Thymus (tissue), 11 donors: Measurements from ENCODE around the gene LDLRAP1. TPM values are rescaled to one million over a fixed set of nuclear protein-coding genes. Genes with fewer than 3 reads are reported as not detected.

Experiments
- DNase-seq, 9 donors: peaks; one replicate each; pipeline ENCODE4 v3.0.0-alpha.2; 2013; ENCODE audit warnings: low spot score in 9 of 9, low read depth in 6 of 9, missing footprints in 1 of 9
- H3K27ac ChIP-seq, 2 donors: one replicate each; pipeline ENCODE4 v1.5.1; 2013; ENCODE audit warnings: control low read depth in 1 of 2, low read depth in 1 of 2, low read length in 1 of 2, mild to moderate bottlenecking in 1 of 2, moderate library complexity in 1 of 2
- H3K27me3 ChIP-seq, 2 donors: one replicate each; pipeline ENCODE4 v1.5.1; 2013; ENCODE audit warnings: low read length in 1 of 2; ENCODE audit not compliant: control insufficient read depth in 2 of 2, insufficient read depth in 1 of 2
- H3K36me3 ChIP-seq, 2 donors: one replicate each; pipeline ENCODE4 v1.5.1; 2013; ENCODE audit warnings: low read length in 1 of 2, mild to moderate bottlenecking in 1 of 2, moderate library complexity in 1 of 2; ENCODE audit not compliant: control insufficient read depth in 2 of 2, insufficient read depth in 2 of 2
- H3K4me1 ChIP-seq, 2 donors: one replicate each; pipeline ENCODE4 v1.5.1; 2013; ENCODE audit warnings: low read length in 2 of 2; ENCODE audit not compliant: control insufficient read depth in 2 of 2, insufficient read depth in 2 of 2
- H3K4me3 ChIP-seq, 2 donors: one replicate each; pipeline ENCODE4 v1.5.1; 2013; ENCODE audit warnings: low read length in 2 of 2, control low read depth in 1 of 2, mild to moderate bottlenecking in 1 of 2
- H3K9me3 ChIP-seq, 2 donors: one replicate each; pipeline ENCODE4 v1.5.1; 2013; ENCODE audit warnings: low read length in 1 of 2, mild to moderate bottlenecking in 1 of 2; ENCODE audit not compliant: control insufficient read depth in 2 of 2, insufficient read depth in 1 of 2
- WGBS: extraction: QIAGEN DNeasy Blood & Tissue Kit; methylation state at CpG from one replicate; pipeline ENCODE4 v1.1.7; 2013; 5-methylcytosine and 5-hydroxymethylcytosine counted together
- polyA plus RNA-seq: library from polyadenylated mRNA; stranded (reverse); fragments of 200-250 nt; gene quantifications from one replicate; pipeline ENCODE4 v1.2.3, GENCODE V29; 2013
- total RNA-seq: library from RNA; stranded (reverse); fragments of 120-200 nt; gene quantifications from one replicate; pipeline ENCODE4 v1.2.4, GENCODE V29; 2013
- donor health status: healthy.

The LDLRAP1 gene
- total and polyA plus RNA-seq, 2 donors: 4.3 to 31.6 TPM

- WGBS: 95% methylated on average over 4 of the region's 4 CpGs
- Histone ChIP-seq H3K4me3 (no peak overlapping the region), H3K9me3 (no peaks in the 10 kb centered on the region), H3K4me1 (peaks cover 22 to 48% of the 10 kb centered on the region in 2 donors), H3K27me3 (peaks cover 19 to 28% of the 10 kb centered on the region in 2 donors), H3K27ac (no peak overlapping the region), H3K36me3 (no peaks in the 10 kb centered on the region)
- DNase-seq: no peak
Observed at GRCh38 chr1:25548601-25549000, 5.2 kb downstream of the LDLRAP1 start.

- no peak overlapping the region for H3K4me3 ChIP-seq
- H3K4me1 ChIP-seq: peaks cover 14 to 42% of the 10 kb centered on the region in 2 donors
- no peaks in the 10 kb centered on the region for H3K36me3 ChIP-seq
- DNase-seq: peak in 5 of 9 donors; percentile 49 to 84 (median 60)
- 15% methylated on average over 19 of the region's 19 CpGs for WGBS
- no peaks in the 10 kb centered on the region for H3K9me3 ChIP-seq
- peaks cover 10 to 19% of the 10 kb centered on the region in 2 donors for H3K27me3 ChIP-seq
- H3K27ac ChIP-seq: peak overlapping the region; percentile 45 to 64
Observed at GRCh38 chr1:25549273-25550154, 6.1 kb downstream of the LDLRAP1 start.

- Histone ChIP-seq H3K4me1 (peaks cover 14 to 42% of the 10 kb centered on the region in 2 donors), H3K9me3 (peaks cover 0 to under 1% of the 10 kb centered on the region in 2 donors), H3K36me3 (no peaks in the 10 kb centered on the region), H3K27me3 (peaks cover 4 to 13% of the 10 kb centered on the region in 2 donors), H3K27ac (peak overlapping the region; percentile 19 to 64), H3K4me3 (no peak overlapping the region)
- WGBS: 29% methylated on average over 2 of the region's 2 CpGs
- no peak for DNase-seq
Observed at GRCh38 chr1:25550155-25550506, 6.7 kb downstream of the LDLRAP1 start.

- 98% methylated on average over 3 of the region's 3 CpGs for WGBS
- no peak for DNase-seq
- no peak overlapping the region for H3K4me3 ChIP-seq
- no peaks in the 10 kb centered on the region for H3K36me3 ChIP-seq
- H3K27me3 ChIP-seq: peaks cover 0 to 6% of the 10 kb centered on the region in 2 donors
- H3K9me3 ChIP-seq: peaks cover 0 to 6% of the 10 kb centered on the region in 2 donors
- no peak overlapping the region for H3K27ac ChIP-seq
- H3K4me1 ChIP-seq: peaks cover 14 to 40% of the 10 kb centered on the region in 2 donors
Observed at GRCh38 chr1:25550683-25551310, 7.4 kb downstream of the LDLRAP1 start.

- no peak overlapping the region for H3K4me3 ChIP-seq
- DNase-seq: no peak
- no peak overlapping the region for H3K27ac ChIP-seq
- 96% methylated on average over 11 of the region's 11 CpGs for WGBS
- peaks cover 0 to 6% of the 10 kb centered on the region in 2 donors for H3K9me3 ChIP-seq
- peaks cover 0 to 4% of the 10 kb centered on the region in 2 donors for H3K36me3 ChIP-seq
- no peaks in the 10 kb centered on the region for H3K27me3 ChIP-seq
- H3K4me1 ChIP-seq: peaks cover 17 to 46% of the 10 kb centered on the region in 2 donors
Observed at GRCh38 chr1:25553749-25554429, 10.5 kb downstream of the LDLRAP1 start.

- no peak overlapping the region for H3K4me3 ChIP-seq
- H3K4me1 ChIP-seq: peaks cover 12 to 46% of the 10 kb centered on the region in 2 donors
- DNase-seq: no peak
- H3K36me3 ChIP-seq: peaks cover 0 to 4% of the 10 kb centered on the region in 2 donors
- peaks cover 0 to 6% of the 10 kb centered on the region in 2 donors for H3K9me3 ChIP-seq
- 96% methylated on average over 3 of the region's 3 CpGs for WGBS
- no peaks in the 10 kb centered on the region for H3K27me3 ChIP-seq
- H3K27ac ChIP-seq: no peak overlapping the region
Observed at GRCh38 chr1:25554430-25554780, 11.0 kb downstream of the LDLRAP1 start.

- no peak for DNase-seq
- H3K36me3 ChIP-seq: peaks cover 0 to 4% of the 10 kb centered on the region in 2 donors
- peaks cover 14 to 46% of the 10 kb centered on the region in 2 donors for H3K4me1 ChIP-seq
- 73% methylated on average over 14 of the region's 14 CpGs for WGBS
- no peaks in the 10 kb centered on the region for H3K27me3 ChIP-seq
- peaks cover 0 to 6% of the 10 kb centered on the region in 2 donors for H3K9me3 ChIP-seq
- no peak overlapping the region for H3K27ac ChIP-seq
- no peak overlapping the region for H3K4me3 ChIP-seq
Observed at GRCh38 chr1:25554886-25555752, 11.7 kb downstream of the LDLRAP1 start.

- no peak overlapping the region for H3K27ac ChIP-seq
Observed at GRCh38 chr1:25555753-25556092, 12.3 kb downstream of the LDLRAP1 start.

More at GRCh38 chr1:25555753-25556092, 12.3 kb downstream of the LDLRAP1 start:
- Histone ChIP-seq H3K4me1 (peaks cover 13 to 46% of the 10 kb centered on the region in 2 donors), H3K27me3 (no peaks in the 10 kb centered on the region), H3K9me3 (peaks cover 0 to 6% of the 10 kb centered on the region in 2 donors), H3K4me3 (no peak overlapping the region), H3K36me3 (peaks cover 0 to 4% of the 10 kb centered on the region in 2 donors)
- no peak for DNase-seq
- 98% methylated on average over 5 of the region's 5 CpGs for WGBS
